AG08395 (cell line): ENCODE data around the gene LRRC3.
"Not testable (repeated sequence)": the region's sequence is repeated elsewhere in the genome, so short reads cannot be mapped to it uniquely, and the experiment has no call there.

ENCODE experiments used
- DNase-seq: peaks from one replicate; pipeline ENCODE4 v3.0.0; 2012; ENCODE audit warnings: mixed read lengths, low spot score

The LRRC3 gene

GRCh38 chr21:44497703-44498126 lies 42.4 kb downstream of the LRRC3 start:
- DNase-seq = no peak

DNA sequence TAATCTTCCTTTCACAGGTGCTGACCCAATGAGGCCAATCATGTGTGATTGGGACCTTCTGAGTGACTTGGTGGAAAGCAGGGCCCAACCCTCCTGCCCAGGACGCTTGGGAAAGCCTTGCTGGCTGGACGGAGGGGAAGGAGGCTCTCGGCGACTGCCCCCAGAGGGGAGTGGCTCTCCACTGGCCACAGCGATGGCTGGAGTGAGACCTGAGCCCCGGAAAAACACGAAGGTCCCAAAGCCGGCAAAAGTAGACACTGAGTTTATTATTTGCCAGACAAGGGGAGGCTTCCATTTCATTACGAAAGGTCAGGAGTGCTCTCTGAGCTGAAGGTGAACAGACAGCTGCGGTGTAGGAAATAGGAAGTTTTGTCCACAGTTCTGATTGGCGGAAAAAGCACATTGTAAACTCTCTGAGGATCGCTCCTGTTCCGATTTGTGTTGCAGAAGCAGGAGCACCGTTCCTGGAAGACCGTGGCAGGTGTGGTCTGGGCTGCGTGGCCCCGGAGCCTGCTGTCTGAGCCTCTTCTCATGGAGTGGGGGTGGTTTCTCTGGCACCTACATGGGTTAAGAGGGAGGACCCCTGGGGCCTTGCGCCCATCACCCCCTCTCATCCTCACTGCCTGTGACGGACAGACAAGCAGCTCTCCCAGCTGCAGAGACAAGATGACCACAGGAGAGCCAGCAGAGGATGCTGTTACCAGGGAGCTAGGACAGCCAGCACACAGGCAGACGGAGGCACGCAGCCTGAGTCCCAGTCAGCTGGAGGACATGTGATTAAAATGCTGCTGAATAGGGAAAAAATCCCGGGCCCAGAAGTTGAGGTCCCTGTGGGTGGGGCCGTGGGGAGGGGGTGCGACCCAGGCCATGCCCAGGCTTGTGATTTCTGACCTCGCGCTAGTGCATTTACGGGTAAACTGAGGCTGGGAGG lies 43.2 kb downstream of the LRRC3 start:
- DNase-seq = no peak

DNA sequence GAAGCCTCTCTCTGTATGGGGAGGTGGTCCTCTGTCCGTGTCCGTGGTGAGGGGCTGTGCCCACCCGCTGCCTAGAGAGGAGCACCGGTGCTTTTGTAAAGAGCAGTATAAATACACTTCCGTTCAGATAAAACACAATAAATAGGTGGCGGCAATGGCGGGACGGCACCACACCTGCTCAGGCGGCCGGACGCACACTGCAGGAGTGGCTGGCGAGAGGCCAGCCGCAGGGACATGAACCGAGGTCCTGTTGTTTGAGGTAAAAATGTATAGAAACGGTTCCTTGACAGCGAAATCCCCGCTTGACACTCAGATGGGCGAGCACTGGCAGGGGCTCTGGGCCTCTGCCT lies 43.9 kb downstream of the LRRC3 start:
- DNase-seq = no peak

DNA sequence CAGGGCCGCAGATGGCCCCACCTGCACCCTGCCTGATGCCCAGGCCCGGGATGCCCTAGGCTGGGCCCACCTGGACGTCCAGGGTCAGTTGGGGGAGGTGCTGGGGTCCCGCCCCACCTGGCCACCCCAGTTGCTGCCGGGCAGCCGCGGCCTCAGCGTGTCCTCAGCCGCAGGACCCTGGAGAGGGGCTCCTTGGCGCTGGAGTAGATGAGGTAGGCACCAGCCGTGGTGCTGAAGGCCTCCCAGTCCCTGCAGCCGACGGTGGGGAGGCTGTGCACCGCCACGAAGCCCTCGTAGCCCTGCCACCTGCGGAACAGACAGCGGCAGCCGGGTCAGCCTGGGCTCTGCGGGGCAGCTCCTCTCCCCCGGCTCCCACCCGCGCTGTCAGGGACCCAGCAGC lies 44.3 kb downstream of the LRRC3 start:
- DNase-seq = no peak

GRCh38 chr21:44500111-44500510 lies 44.8 kb downstream of the LRRC3 start:
- DNase-seq = no peak

DNA sequence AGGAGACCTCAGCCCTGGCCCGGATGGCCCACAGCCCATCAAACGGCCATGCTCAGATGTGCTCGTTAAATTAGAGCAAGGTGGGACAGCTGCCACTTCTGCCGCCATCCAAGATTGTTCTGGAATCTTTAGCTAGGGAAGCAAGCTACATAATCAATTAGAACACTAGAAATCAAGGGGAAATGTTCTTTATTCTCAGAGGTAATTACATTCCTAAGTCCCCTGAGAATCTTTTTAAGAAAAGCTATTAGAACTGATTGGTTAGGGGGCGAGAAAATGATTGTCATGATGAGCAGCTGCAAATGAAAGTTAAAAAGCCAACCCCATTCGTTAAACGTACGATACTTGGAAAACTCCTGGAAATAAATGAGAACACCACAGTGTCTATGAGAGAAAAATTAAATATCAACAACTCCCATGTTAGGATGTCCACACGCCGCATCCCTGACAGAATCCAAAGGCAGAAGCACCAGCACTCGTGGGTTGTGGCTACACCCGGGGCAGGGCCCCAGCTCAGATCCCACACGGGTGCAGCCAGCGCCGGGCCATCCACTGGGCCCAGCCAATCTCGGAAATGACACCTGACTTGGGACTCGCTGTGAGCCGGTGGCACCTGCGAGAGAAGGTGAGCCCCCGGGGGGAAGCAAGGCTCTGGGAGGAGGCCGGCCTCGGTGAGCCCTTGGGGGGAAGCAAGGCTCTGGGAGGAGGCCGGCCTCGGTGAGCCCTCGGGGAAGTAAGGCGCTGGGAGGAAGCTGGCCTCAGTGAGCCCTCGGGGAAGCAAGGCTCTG lies 47.1 kb downstream of the LRRC3 start:
- DNase-seq = no peak

DNA sequence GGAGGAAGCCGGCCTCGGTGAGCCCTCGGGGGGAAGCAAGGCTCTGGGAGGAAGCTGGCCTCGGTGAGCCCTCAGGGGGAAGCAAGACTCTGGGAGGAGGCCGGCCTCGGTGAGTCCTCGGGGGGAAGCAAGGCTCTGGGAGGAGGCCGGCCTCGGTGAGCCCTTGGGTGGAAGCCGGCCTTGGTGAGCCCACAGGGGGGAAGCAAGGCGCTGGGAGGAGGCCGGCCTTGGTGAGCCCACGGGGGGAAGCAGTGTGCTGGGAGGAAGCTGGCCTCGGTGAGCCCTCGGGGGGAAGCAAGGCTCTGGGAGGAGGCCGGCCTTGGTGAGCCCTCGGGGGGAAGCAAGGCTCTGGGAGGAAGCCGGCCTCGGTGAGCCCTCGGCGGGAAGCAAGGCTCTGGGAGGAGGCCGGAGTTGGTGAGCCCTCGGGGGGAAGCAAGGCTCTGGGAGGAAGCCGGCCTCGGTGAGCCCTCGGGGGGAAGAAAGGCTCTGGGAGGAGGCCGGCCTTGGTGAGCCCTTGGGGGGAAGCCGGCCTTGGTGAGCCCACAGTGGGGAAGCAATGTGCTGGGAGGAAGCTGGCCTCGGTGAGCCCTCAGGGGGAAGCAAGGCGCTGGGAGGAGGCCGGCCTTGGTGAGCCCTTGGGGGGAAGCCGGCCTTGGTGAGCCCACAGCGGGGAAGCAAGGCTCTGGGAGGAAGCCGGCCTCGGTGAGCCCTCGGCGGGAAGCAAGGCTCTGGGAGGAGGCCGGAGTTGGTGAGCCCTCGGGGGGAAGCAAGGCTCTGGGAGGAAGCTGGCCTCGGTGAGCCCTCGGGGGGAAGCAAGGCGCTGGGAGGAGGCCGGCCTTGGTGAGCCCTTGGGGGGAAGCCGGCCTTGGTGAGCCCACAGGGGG lies 47.9 kb downstream of the LRRC3 start:
- DNase-seq = not testable (repeated sequence)

DNA sequence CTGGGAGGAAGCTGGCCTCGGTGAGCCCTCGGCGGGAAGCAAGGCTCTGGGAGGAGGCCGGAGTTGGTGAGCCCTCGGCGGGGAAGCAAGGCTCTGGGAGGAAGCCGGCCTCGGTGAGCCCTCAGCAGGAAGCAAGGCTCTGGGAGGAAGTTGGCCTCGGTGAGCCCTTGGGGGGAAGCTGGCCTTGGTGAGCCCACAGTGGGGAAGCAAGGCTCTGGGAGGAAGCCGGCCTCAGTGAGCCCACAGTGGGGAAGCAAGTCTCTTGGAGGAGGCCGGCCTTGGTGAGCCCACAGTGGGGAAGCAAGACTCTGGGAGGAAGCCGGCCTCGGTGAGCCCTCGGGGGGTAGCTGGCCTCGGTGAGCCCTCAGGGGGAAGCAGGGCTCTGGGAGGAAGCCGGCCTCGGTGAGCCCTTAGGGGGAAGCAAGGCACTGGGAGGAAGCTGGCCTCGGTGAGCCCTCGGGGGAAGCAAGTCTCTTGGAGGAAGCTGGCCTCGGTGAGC lies 48.6 kb downstream of the LRRC3 start:
- DNase-seq = no peak

DNA sequence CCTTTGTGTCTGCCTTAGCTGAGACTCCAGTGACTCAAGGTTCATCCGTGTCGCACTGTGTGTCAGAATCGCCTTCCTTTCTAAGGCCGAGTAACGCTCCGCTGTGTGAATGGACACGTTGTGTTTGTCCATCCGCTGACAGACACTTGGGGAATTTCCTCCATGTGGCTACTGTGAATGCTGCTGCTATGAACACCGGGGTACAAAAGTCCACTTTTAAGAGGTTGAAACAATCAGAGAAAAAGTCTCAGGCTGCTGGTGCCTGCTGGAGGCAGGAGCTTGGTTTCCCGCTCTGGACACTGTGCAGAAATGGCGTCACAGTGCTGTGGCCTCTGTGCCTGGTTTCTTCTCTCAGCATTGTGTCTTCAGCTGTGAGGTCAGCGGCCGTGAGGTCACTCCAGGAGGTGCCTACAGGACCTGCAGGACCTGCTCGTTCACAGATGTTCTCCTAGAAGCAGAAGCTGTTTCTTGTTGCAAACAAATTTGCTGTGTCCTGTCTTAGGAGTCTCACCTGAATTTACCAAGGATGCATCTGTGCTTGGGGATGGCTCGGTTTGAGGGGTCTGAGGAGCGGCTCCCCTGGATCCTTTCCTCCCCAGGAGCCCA lies 50.5 kb downstream of the LRRC3 start:
- DNase-seq = no peak

DNA sequence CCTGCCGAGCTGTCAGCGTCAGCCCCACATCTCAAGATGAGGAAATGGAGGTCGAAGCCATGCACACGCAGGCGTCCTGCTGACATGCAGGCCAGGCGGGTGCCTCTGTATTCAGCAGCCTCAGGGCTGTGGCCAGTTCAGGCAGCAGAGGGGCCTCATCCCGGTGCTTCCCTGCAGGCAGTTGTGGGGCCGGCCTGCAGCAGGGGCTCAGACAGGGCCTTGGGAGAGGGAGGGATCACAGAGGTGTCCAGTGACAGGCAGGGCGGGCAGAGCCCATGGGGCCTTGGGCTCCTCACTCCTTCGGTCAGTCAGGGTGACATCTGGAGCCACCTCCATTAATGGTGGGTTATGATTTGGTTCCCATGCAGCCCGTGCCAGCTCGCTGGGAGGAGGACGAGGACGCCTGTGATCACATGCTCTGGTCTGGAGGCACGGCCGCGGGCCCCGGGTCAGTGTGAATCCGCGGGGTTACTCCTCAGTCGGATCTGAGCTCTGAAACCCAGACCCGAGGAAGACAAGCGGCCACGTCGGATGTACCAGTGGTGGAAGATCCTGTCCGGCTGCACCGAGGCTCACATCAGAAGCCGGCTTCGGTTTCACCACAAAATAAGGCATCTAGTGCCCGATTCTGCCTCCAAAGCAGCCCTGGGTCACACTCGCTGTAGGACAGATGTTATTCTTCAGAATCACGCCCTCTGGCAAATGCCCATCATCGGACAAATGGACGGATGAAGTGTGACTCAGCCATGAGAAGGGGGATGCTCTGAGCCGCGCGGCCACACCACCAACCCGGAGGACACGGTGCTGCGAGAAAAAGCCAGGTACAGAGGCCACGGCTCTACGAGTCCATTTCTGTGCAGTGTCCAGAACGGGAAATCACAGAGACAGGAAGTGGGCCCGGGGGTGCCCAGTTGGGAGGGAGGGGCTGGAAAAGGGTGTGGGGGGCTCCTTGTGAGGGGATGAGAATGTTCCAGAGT lies 51.3 kb downstream of the LRRC3 start:
- DNase-seq = no peak

DNA sequence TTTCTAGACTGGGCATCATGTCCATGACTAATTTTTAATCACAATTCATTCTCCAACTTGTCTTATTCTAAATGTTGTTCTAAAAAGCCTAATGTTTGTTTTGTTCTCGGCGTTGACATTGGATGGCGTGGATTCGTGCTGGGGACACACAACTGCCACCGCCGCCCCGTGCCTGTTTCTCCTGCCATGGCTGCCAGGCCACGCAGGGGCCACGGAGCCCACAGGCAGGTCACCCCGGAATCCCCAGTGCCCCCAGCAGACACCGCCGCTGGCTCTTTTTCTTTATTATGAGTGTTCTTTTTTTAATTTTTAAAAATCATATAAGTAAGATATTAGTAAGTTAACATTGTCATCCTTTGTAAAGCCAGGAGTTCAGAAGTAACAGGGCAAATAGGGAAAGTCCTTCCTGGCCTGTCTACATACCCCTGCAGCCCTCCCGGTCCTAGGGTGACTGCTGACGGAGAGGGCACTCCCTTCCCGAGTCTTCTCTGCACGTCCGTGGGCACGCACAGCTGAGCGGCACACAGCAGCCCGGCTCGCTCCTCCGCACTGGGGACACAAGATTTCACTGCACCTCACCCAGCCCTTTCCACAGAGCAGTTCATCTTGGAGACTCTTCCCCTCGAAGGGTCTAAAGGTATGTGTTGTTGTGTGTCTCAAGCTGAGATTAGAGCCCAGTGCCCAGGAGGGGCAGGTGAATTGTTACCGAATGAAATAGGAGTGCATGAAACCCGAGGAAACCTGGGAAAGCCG lies 52.5 kb downstream of the LRRC3 start:
- DNase-seq = no peak

- DNase-seq = no peak
Measured at GRCh38 chr21:44508426-44508710, 53.1 kb downstream of the LRRC3 start.

GRCh38 chr21:44508711-44509445 lies 53.6 kb downstream of the LRRC3 start:
- DNase-seq = no peak

- peak; percentile 36 for DNase-seq
Measured at GRCh38 chr21:44509539-44509938, 54.2 kb downstream of the LRRC3 start.

GRCh38 chr21:44510109-44510507 lies 54.8 kb downstream of the LRRC3 start:
- DNase-seq = no peak

DNA sequence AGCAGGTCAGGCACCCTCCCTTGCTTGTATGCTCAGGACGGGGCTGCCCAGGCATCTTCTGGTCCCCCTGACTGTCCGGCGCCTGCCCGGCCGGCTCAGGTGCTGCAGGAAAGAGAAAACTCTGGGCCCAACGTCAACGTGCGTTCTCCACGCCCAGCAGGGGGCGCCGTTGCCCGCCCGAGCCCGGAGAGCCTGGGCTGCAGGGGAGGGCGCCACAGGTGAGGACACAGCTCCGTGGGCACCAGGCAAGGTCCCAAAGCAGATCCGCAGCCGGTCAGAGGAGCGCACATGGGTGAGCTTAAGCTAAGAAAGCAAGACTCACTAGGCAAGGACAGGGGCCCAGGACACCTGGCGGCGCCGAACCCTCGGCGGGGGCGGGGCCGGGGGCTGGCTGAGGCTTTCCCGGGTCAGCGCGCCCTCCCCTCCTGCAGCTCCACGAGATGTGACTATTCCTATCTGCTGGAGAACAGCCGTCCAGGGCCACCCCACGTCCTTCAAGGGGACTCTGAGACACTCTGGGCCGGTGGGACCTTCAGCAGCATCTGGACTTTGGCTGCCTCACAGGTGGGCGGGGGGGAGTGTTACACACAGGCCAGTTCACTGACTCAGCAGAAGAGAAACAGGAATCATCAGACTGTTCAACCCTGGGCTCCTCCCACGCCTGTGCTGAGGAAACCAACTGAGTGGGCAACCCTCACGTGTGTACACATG lies 55.4 kb downstream of the LRRC3 start:
- peak; percentile 46 for DNase-seq

DNA sequence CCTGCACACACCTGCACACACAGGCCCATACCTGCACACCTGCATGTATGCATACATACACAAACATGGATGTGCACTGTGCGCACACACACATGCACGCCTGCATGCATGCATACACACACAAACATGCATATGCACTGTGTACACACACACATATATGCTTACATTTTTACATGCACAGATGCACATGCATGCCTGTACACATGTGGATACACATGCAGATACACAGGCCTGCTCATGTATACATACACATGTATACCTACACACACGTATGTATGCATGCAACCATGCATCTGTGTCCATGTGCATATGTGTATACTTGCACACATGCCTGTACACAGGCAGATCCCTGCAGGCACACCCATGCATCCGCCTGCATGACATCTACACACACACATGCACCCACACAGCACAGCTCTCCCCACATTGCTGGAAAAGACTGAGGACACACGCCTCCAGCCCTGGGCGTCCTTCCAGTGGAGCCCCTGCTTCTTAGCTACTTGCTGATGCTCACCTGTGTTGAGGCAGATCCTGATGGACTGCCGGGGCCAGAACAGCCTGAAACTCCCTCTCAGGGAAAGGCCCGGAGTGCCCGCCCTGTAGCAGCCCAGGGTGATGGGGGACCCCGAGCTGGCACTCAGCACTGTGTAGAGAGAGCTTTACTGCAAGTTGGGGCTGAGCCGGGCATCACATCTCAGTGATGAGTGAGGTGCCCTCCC lies 56.1 kb downstream of the LRRC3 start:
- no peak for DNase-seq
